ENCODE measurements around the gene OR4D2. TPM values are rescaled to one million over a fixed set of nuclear protein-coding genes. Genes with fewer than 3 reads are reported as not detected.

The OR4D2 gene
- total RNA-seq (2016; rRNA removed; fragmentation: Illumina TruSeq; extraction: Trizol) (not detected in 2 replicates), polyA plus RNA-seq (2011; rRNA removed) (not detected in 2 replicates), polyA minus RNA-seq (2011; rRNA and poly(A)+ RNA removed; ENCODE audit: low replicate concordance) (not detected in 2 replicates), Bru-seq, nascent RNA (not detected), BruChase-seq, experiment 1, labeled RNA remaining after a 6-hour chase (not detected), BruChase-seq, experiment 2, labeled RNA remaining after a 2-hour chase (not detected)
- not detected in 2 replicates for total RNA-seq (2016; cell fraction: cytosol; rRNA removed; fragmentation: Illumina TruSeq; extraction: Trizol; ENCODE audit: low read depth)
- not detected in 2 replicates for total RNA-seq (2016; cell fraction: insoluble cytoplasmic fraction; rRNA removed; fragmentation: Illumina TruSeq; extraction: Trizol)
- not detected in 2 replicates for total RNA-seq (2016; cell fraction: membrane; rRNA removed; fragmentation: Illumina TruSeq; extraction: Trizol)
- total RNA-seq (2016; cell fraction: nucleus; rRNA removed; fragmentation: Illumina TruSeq; extraction: Trizol), result not detected in 2 replicates
- polyA plus RNA-seq (2011; cell fraction: cytosol; rRNA removed), result not detected in 2 replicates
- polyA plus RNA-seq (2011; cell fraction: nucleus; rRNA removed), result not detected in 2 replicates
- polyA plus RNA-seq (2012), result not detected in 2 replicates
- not detected in 2 replicates for polyA plus RNA-seq (2016; cell fraction: cytosol; fragmentation: Illumina TruSeq; extraction: Trizol; ENCODE audit: low read depth)
- not detected in 2 replicates for polyA plus RNA-seq (2016; cell fraction: insoluble cytoplasmic fraction; fragmentation: Illumina TruSeq; extraction: Trizol; ENCODE audit: low read depth)
- not detected in 2 replicates for polyA plus RNA-seq (2016; cell fraction: membrane; fragmentation: Illumina TruSeq; extraction: Trizol; ENCODE audit: low read depth)
- not detected in 2 replicates for polyA plus RNA-seq (2016; cell fraction: nucleus; fragmentation: Illumina TruSeq; extraction: Trizol; ENCODE audit: insufficient read depth, low read depth)
- polyA minus RNA-seq (2011; cell fraction: cytosol; rRNA and poly(A)+ RNA removed), result not detected in 2 replicates
- polyA minus RNA-seq (2011; cell fraction: nucleus; rRNA and poly(A)+ RNA removed), result not detected in 2 replicates
- long read RNA-seq, experiment 1, result 0 reads
- long read RNA-seq, experiment 2, result 0 reads

DNA sequence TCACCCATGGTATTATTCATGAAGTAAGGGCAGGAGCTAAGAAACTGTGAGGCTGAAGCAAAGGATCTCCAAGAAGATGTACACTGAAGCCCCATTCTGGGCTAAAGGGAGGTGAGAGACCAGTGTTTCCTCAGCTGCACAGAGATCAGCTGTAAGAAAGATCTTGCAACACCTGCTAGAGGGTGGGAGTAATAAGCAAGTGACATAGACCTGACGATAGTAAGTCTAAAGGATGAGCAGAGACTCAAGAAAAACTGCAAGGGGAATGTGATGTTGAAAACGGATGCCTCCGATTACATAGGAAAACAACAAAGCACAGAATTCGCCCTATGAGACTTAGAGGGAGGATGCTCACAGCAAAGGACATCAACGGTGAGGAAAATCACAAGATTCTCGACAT is at the start of gene OR4D2:
TSS of gene OR4D2 (plus strand) at position 301 of the 400 bp plus-strand sequence. CDS start 2,674 bp downstream, outside the sequence.
- Histone ChIP-seq H3K4me1 (ENCODE audit: insufficient read depth, low read length) (no peaks in the 10 kb centered on the region), H3K79me2 (ENCODE audit: insufficient read depth, low read length) (no peaks in the 10 kb centered on the region), H2AFZ (ENCODE audit: low read length) (no peak within 1 kb of the TSS), H3K9ac (ENCODE audit: insufficient read depth, low read depth, low read length) (no peak within 1 kb of the TSS), H3K27ac (ENCODE audit: extremely low read length, insufficient read depth, low read length) (no peak within 1 kb of the TSS), H3K27me3 (ENCODE audit: control insufficient read depth in 1 of 2, insufficient read depth in 2 of 2, low read length in 2 of 2) (peaks cover 2 to 30% of the 10 kb centered on the region in 2 experiments; a peak in 4 of 5 replicates), H3K9me3 (ENCODE audit: low read length) (no peaks in the 10 kb centered on the region), H3K4me3 (replicated peaks in 1 of 3; ENCODE audit: insufficient read depth in 1 of 3, low read depth in 2 of 3, low read length in 3 of 3) (no peak within 1 kb of the TSS), H3K36me3 (replicated peaks in 1 of 2; ENCODE audit: control insufficient read depth in 1 of 2, insufficient read depth in 2 of 2, low read length in 2 of 2) (no peaks in the 10 kb centered on the region), H3K4me2 (ENCODE audit: low read depth, low read length) (no peak within 1 kb of the TSS), H4K20me1 (ENCODE audit: insufficient read depth, low read length) (no peaks in the 10 kb centered on the region)
- CTCF ChIA-PET (ENCODE audit: low intra/inter-chr PET ratio, low total read pairs), result no interaction called here
- TF ChIP-seq SIN3B (IDR thresholded peaks at IDR 0.05; ENCODE audit: low read length), result no peak
- no peak for TF ChIP-seq AKAP8 (CRISPR knock-in tag; IDR thresholded peaks at IDR 0.05)
- TF ChIP-seq ZNF296 (CRISPR knock-in tag; conservative IDR thresholded peaks at IDR 0.05), result no peak
- TF ChIP-seq REPIN1 (CRISPR knock-in tag; IDR thresholded peaks at IDR 0.05; ENCODE audit: borderline replicate concordance, low read depth), result no peak
- no peak for TF ChIP-seq CEBPG (CRISPR knock-in tag; IDR thresholded peaks at IDR 0.05)
- TF ChIP-seq SNAPC2 (CRISPR knock-in tag; IDR thresholded peaks at IDR 0.05), result no peak
- TF ChIP-seq HOXD1 (CRISPR knock-in tag; IDR thresholded peaks at IDR 0.05), result no peak
- TF ChIP-seq MYNN (CRISPR knock-in tag; IDR thresholded peaks at IDR 0.05; ENCODE audit: low read depth), result no peak
- no peak for TF ChIP-seq TAF15 (IDR thresholded peaks at IDR 0.05; ENCODE audit: low read depth, low read length, poor library complexity, severe bottlenecking)
- TF ChIP-seq SIX1 (CRISPR knock-in tag; IDR thresholded peaks at IDR 0.05; ENCODE audit: borderline replicate concordance), result no peak
- TF ChIP-seq CCAR2 (optimal IDR thresholded peaks at IDR 0.05; ENCODE audit: low read depth, low read length), result no peak
- TF ChIP-seq, protein P1, sequence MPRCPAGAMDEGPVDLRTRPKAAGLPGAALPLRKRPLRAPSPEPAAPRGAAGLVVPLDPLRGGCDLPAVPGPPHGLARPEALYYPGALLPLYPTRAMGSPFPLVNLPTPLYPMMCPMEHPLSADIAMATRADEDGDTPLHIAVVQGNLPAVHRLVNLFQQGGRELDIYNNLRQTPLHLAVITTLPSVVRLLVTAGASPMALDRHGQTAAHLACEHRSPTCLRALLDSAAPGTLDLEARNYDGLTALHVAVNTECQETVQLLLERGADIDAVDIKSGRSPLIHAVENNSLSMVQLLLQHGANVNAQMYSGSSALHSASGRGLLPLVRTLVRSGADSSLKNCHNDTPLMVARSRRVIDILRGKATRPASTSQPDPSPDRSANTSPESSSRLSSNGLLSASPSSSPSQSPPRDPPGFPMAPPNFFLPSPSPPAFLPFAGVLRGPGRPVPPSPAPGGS (CRISPR knock-in tag; IDR thresholded peaks at IDR 0.05), result no peak
- no peak for TF ChIP-seq ZNF383 (CRISPR knock-in tag; IDR thresholded peaks at IDR 0.05; ENCODE audit: borderline replicate concordance)
- TF ChIP-seq, protein P2, sequence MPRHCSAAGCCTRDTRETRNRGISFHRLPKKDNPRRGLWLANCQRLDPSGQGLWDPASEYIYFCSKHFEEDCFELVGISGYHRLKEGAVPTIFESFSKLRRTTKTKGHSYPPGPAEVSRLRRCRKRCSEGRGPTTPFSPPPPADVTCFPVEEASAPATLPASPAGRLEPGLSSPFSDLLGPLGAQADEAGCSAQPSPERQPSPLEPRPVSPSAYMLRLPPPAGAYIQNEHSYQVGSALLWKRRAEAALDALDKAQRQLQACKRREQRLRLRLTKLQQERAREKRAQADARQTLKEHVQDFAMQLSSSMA (CRISPR knock-in tag; IDR thresholded peaks at IDR 0.05), result no peak
- no peak for TF ChIP-seq ZFX (CRISPR knock-in tag; IDR thresholded peaks at IDR 0.05; ENCODE audit: low read depth)
- TF ChIP-seq HMGA1 (CRISPR knock-in tag; conservative IDR thresholded peaks at IDR 0.05), result no peak
- no peak for TF ChIP-seq CREM (IDR thresholded peaks at IDR 0.05)
- no peak for TF ChIP-seq CREM (CRISPR knock-in tag; IDR thresholded peaks at IDR 0.05)
- no peak for TF ChIP-seq TMF1 (CRISPR knock-in tag; IDR thresholded peaks at IDR 0.05; ENCODE audit: low read depth)
- WGBS (ENCODE audit: low lambda C conversion rate), result 25% methylated on average over 6 of the region's 6 CpGs
- intact Hi-C loops (cut with micrococcal nuclease; ENCODE audit: unreplicated experiment), result no loop called here
- in situ Hi-C loops (cut with HindIII; ENCODE audit: extremely low pct_ligation_motif_present, low pct_unique_long_range_greater_than_20kb), result no loop called here
- BruUV-seq (replicated peaks), result no TSS peak
- ATAC-seq (no peak), DNase-seq (ENCODE audit: low spot score) (no peak), FAIRE-seq (no peak)
- POLR2A ChIA-PET, result no interaction called here

Measured in HepG2 (cell line).